HG03064 (cell line): Measurements from ENCODE around the gene ZNF350.
"Not testable (repeated sequence)": the region's sequence is repeated elsewhere in the genome, so short reads cannot be mapped to it uniquely, and the experiment has no call there.

Experiments
- ATAC-seq: cut with Tn5 transposase; IDR thresholded peaks from one replicate; pipeline ENCODE4 v1.9.1; 2021; ENCODE audit warnings: low read depth; ENCODE audit not compliant: unreplicated experiment

The ZNF350 gene

DNA sequence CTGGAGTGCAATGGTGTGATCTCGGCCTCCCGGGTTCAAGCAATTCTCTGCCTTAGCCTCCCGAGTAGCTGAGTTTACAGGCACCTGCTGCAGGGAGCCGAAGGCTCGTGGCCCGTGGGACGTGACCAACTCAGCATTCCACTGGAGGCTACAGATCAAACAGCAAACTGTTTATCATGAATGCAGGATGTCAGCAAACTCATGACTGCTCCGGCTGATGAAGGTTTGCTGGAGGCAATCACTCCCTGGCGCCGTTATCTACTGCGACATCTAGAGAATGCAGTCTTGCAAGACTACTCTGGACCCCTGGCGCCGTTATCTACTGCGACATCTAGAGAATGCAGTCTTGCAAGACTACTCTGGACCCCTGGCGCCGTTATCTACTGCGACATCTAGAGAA is 10.9 kb downstream of the ZNF350 start:
- ATAC-seq: not testable (repeated sequence)

- ATAC-seq: no peak
Observed at GRCh38 chr19:51971624-51972023, 15.0 kb downstream of the ZNF350 start.

DNA sequence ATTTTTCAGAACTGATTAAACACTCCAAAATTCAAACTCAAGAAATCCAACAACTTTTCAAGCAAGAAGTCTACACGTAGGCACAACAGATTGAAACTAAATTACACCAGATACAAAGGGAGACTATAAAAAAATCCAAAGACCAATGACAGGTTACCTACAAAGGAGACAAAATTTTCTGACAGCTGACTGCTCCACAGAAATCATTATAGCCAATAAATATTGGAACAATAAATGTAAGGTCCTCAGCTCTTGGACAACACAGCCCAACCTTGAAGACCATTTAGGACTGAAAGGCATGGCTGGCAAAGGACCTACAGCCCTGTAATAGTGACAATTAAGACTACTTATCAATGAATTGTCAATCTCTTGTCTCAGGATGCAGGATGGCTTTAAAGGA is 15.9 kb downstream of the ZNF350 start:
- no peak for ATAC-seq

DNA sequence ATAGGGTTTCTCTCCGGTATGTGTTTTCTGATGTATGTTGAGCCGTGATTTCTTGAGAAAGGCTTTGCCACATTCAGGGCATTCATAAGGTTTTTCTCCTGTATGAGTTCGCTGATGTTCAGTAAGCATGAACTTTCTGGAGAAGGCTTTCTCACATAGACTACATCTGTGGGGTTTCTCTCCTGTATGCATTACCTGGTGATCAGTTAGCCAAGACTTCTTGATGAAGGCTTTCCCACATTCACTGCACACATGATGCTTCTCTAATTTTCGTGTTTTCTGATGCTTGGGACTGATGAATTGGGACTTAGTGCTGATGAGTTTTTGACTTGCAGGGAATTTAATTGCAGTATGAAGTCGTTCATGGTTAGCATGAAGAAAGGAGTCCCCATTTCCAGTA is 21.1 kb downstream of the ZNF350 start:
- ATAC-seq: no peak

GRCh38 chr19:51960621-51961233 is 25.9 kb downstream of the ZNF350 start:
- not testable (repeated sequence) for ATAC-seq

- no peak for ATAC-seq
Observed at GRCh38 chr19:51959791-51960190, 26.8 kb downstream of the ZNF350 start.

GRCh38 chr19:51957846-51958245 is 28.8 kb downstream of the ZNF350 start:
- not testable (repeated sequence) for ATAC-seq

GRCh38 chr19:51948975-51949374 is 37.7 kb downstream of the ZNF350 start:
- ATAC-seq: no peak

DNA sequence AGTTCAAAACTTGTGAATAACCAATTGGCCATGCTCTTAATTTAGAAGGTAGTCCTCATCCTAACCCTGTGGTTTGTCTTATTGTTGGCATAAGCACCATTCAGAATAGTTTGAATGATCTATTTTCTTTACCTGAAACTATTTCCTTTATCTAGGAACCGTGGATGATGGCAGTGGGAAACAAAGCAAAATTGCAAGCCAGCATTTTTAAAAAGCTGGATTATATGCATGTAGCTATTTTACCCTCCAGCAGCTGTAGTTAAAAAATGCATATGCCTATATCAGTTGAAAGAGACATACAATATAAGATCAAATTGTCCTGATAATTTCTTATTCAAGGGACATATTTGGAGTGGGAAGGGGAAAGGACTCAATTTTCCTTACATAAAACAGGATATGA is 40.0 kb downstream of the ZNF350 start:
- ATAC-seq: no peak

DNA sequence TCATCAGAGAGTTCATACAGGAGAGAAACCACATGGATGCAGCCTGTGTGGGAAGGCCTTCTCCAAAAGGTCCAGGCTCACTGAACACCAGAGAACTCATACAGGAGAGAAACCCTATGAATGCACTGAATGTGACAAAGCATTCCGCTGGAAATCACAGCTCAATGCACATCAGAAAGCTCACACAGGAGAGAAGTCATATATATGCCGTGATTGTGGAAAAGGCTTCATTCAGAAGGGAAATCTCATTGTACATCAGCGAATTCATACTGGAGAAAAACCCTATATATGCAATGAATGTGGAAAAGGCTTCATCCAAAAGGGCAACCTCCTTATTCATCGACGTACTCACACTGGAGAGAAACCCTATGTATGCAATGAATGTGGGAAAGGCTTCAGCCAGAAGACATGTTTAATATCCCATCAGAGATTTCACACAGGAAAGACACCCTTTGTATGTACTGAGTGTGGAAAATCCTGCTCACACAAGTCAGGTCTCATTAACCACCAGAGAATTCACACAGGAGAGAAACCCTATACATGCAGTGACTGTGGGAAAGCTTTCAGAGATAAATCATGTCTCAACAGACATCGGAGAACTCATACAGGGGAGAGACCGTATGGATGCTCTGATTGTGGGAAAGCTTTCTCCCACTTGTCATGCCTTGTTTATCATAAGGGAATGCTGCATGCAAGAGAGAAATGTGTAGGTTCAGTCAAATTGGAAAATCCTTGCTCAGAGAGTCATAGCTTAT is 41.7 kb downstream of the ZNF350 start:
- ATAC-seq: no peak

GRCh38 chr19:51938936-51939335 is 47.7 kb downstream of the ZNF350 start:
- no peak for ATAC-seq

- ATAC-seq: no peak
Observed at GRCh38 chr19:51931921-51932320, 54.7 kb downstream of the ZNF350 start.

DNA sequence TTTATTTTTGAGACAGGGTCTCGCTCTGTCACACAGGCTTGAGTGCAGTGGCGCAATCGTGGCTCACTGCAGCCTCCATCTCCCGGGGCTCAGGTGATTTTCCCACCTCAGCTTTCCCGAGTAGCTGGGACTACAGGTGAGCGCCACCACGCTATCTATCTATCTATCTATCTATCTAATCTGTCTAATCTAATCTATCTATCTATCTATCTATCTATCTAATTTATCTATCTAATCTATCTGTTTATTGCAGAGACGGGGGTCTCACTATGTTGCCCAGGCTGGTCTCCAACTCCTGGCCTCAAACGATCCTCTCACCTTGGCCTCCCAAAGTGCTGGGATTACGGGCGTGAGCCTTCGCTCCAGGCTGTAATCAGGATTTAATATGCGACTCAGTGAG is 58.8 kb downstream of the ZNF350 start:
- ATAC-seq: no peak

DNA sequence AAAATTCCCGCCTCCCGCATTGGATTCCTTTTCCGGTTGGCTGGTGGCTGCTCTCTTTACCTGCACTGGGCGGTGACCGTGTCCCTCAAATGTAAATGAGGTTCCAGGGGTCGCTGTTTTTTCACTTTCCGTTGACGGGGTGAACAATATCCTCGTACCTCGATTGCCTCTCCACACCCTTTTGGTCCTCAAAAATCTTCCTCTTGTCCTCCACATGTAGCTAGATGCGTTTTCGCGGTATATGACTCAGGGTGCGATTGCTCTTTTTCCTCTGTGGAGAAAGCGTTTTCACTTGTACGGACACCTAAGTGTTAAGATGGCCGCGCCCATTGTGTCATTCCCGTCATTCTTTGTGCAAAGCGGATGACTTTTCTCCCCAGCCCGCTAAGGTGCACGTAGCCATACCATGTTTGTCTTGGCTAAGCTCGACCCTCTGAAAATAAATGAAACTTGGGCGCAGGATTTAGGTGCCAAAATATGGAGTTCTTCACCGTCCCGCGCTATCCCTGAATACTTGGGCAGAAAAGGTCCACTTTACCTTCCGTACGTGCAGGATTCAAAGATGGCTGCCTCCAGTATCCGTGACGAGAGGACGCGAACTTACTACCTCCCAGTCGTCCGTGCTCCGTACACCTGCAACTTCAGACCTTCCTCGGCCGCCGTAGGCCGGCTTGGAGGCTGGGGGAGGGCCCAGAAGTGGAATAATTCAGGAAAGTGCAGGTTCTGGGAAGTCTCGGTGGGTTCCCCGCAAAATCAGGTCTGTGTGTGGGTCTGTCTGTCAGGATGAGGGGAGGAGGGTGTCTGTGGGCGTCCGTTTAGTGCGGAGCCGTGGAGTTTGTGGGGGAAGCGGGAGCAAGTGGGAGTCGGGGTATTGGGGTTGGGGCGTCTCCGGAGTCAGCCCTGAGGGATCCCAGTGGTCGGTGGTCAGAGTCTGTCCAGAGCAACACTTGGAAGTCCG is 59.6 kb downstream of the ZNF350 start, which contains the start of gene ZNF613:
Gene ZNF613 (plus strand): TSS at position 689 of the 958 bp plus-strand sequence. CDS start 8,749 bp downstream, outside the sequence.
- peak; percentile 78 for ATAC-seq

DNA sequence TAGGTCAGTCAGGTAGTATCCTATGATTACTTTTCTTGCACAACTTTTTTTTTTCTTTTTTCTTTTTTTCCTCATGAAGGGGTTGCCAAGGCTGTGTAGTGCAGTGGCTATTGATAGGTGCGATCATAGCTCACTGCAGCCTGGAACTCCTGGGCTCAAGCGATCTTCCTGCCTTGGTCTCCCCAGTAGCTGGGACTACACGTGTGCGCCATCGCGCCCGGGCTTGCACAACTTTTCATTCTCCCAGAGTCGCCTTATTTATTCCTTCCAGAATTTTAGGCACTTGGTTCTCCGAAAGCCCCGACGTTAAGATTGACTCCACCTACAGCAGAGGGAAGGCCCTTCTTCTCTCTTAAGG is 60.2 kb downstream of the ZNF350 start:
- no peak for ATAC-seq

GRCh38 chr19:51921949-51922348 is 64.7 kb downstream of the ZNF350 start:
- no peak for ATAC-seq

DNA sequence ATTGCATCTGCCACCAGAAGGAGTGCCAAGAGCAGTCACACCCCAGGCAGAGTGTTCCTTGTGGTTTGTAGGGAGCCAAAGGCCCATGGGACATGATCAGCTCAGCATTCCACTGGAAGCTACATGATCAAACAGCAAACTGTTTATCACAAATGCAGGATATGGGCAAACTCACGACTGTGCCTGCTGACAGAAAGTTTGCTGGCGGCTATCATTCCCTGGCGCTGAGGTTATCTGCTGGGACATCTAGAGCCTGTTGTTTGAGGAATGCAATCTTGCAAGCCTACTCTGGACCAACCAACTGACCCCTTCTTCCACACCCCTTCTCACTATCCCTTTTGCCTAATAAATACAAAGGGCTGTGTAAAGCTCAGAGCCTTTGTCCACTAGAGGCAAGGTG is 67.0 kb downstream of the ZNF350 start:
- no peak for ATAC-seq

GRCh38 chr19:51916167-51916566 is 70.5 kb downstream of the ZNF350 start:
- no peak for ATAC-seq

DNA sequence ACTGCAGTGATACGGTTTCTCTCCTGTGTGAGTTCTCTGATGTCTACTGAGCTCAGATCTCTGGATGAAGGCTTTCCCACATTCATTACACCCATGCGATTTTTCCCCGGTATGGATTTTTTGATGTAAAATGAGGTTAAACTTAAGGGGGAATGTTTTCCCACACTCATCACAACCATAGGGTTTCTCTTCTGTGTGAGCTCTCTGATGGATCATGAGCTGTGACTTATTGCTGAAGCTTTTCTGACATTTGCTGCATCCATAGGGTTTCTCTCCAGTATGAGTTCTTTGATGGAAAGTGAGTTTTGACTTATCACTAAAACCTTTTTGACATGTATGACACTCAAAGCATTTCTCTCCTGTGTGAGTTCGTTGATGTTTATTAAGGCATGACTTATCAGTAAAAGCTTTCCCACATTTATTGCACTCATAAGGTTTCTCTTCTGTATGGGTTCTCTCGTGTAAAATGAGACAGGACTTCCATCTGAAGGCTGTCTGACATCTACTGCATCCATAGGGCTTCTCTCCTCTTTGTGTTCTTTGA is 71.2 kb downstream of the ZNF350 start:
- no peak for ATAC-seq
